GM21529 (cell line): ENCODE measurements around the gene PPL.
"Not testable (repeated sequence)": the region's sequence is repeated elsewhere in the genome, so short reads cannot be mapped to it uniquely, and the experiment has no call there.

Source experiments
- ATAC-seq: cut with Tn5 transposase; IDR thresholded peaks from one replicate; pipeline ENCODE4 v1.9.1; 2021; ENCODE audit not compliant: unreplicated experiment

Gene PPL

GRCh38 chr16:4913130-4913773, 23.7 kb downstream of the PPL start:
- ATAC-seq = no peak

- ATAC-seq = no peak
Observed at GRCh38 chr16:4911970-4912386, 25.0 kb downstream of the PPL start.

GRCh38 chr16:4910828-4911227, 26.1 kb downstream of the PPL start:
- ATAC-seq = no peak

GRCh38 chr16:4909825-4910224, 27.1 kb downstream of the PPL start:
- ATAC-seq = no peak

GRCh38 chr16:4908854-4909401, 28.0 kb downstream of the PPL start:
- no peak for ATAC-seq

GRCh38 chr16:4904942-4905615, 31.9 kb downstream of the PPL start:
- no peak for ATAC-seq

GRCh38 chr16:4904108-4904941, 32.6 kb downstream of the PPL start:
- no peak for ATAC-seq

- ATAC-seq = no peak
Observed at GRCh38 chr16:4902038-4902437, 34.9 kb downstream of the PPL start.

GRCh38 chr16:4900750-4901149, 36.2 kb downstream of the PPL start:
- no peak for ATAC-seq

- ATAC-seq = no peak
Observed at GRCh38 chr16:4900036-4900435, 36.9 kb downstream of the PPL start.

GRCh38 chr16:4899474-4899846, 37.5 kb downstream of the PPL start:
- ATAC-seq = no peak

GRCh38 chr16:4898811-4899473, 38.0 kb downstream of the PPL start:
- ATAC-seq = no peak

- no peak for ATAC-seq
Observed at GRCh38 chr16:4897328-4897727, 39.6 kb downstream of the PPL start.

GRCh38 chr16:4896761-4897160, 40.2 kb downstream of the PPL start:
- ATAC-seq = not testable (repeated sequence)

GRCh38 chr16:4895366-4895765, 41.6 kb downstream of the PPL start:
- ATAC-seq = no peak

- ATAC-seq = no peak
Observed at GRCh38 chr16:4894276-4895150, 42.4 kb downstream of the PPL start.

GRCh38 chr16:4893103-4893862, 43.7 kb downstream of the PPL start:
- no peak for ATAC-seq

GRCh38 chr16:4892361-4893102, 44.4 kb downstream of the PPL start:
- no peak for ATAC-seq

- no peak for ATAC-seq
Observed at GRCh38 chr16:4891886-4892216, 45.1 kb downstream of the PPL start.
